Measurements from ENCODE around the gene SDC3.

Gene SDC3

DNA sequence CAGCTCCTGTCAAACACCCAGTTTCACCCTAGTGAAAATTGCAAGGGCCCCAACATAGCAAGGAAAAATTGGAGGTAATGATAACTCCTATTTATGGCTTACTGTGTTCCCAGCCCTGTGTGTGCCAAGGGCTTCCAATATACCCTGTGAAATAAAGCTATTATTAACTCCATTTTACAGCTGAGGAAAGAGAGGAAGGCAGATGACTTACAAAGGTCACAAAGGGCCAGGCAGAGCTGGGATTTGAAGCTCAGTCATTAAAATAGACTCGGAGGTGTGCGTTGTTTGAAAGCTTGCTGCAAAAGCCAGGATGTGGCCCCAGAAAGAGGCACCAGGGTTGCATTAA lies 20.2 kb upstream of the SDC3 start:
- no peak for DNase-seq (ENCODE audit: extremely low read depth, low read depth)
- TF ChIP-seq, protein P1, sequence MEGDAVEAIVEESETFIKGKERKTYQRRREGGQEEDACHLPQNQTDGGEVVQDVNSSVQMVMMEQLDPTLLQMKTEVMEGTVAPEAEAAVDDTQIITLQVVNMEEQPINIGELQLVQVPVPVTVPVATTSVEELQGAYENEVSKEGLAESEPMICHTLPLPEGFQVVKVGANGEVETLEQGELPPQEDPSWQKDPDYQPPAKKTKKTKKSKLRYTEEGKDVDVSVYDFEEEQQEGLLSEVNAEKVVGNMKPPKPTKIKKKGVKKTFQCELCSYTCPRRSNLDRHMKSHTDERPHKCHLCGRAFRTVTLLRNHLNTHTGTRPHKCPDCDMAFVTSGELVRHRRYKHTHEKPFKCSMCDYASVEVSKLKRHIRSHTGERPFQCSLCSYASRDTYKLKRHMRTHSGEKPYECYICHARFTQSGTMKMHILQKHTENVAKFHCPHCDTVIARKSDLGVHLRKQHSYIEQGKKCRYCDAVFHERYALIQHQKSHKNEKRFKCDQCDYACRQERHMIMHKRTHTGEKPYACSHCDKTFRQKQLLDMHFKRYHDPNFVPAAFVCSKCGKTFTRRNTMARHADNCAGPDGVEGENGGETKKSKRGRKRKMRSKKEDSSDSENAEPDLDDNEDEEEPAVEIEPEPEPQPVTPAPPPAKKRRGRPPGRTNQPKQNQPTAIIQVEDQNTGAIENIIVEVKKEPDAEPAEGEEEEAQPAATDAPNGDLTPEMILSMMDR (IDR thresholded peaks at IDR 0.05; ENCODE audit: low read depth, low read length, missing control alignments), result no peak
- H3K4me3 ChIP-seq (replicated peaks; ENCODE audit: low read depth, low read length), result no peak overlapping the region

DNA sequence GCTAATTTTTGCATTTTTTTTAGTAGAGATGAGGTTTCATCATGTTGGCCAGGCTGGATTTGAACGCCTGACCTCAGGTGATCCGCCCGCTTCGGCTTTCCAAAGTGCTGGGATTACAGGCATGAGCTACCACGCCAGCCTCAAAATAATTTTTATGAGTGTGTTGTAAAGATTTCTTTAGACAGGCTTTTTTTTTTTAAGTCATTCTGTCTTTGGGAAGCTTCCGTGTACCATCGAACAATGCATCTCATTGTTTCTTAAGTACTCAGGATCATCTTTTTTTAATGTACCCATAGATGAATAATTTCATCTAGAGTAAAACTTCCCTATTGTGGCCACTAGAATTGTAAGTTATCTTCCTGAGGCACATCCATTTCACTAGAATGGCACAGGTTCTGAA lies 19.6 kb upstream of the SDC3 start:
- H3K4me3 ChIP-seq (replicated peaks; ENCODE audit: low read depth, low read length), result no peak overlapping the region
- TF ChIP-seq, protein P1 (IDR thresholded peaks at IDR 0.05; ENCODE audit: low read depth, low read length, missing control alignments), result no peak
- DNase-seq (ENCODE audit: extremely low read depth, low read depth), result no peak

DNA sequence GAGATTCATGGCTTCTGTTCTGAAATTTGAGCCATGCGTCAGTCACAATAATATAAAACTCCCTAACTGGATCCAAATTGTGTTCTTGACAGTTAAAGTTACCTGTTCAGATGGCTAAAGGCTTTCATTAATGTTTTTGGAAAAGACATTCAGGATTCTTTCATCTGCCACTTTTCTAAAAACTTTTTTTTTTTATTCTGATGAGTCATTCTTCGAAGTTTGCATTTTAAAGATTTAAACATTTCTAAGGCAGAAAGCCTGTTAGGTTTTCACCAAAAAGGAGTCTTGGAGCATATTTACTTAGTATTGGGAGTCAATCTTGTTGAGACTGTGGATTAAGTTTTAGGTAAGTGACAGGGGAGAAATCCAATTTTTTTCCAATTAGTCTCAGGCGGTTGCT lies 18.9 kb upstream of the SDC3 start:
- TF ChIP-seq, protein P1 (IDR thresholded peaks at IDR 0.05; ENCODE audit: low read depth, low read length, missing control alignments), result no peak
- H3K4me3 ChIP-seq (replicated peaks; ENCODE audit: low read depth, low read length), result no peak overlapping the region
- no peak for DNase-seq (ENCODE audit: extremely low read depth, low read depth)

DNA sequence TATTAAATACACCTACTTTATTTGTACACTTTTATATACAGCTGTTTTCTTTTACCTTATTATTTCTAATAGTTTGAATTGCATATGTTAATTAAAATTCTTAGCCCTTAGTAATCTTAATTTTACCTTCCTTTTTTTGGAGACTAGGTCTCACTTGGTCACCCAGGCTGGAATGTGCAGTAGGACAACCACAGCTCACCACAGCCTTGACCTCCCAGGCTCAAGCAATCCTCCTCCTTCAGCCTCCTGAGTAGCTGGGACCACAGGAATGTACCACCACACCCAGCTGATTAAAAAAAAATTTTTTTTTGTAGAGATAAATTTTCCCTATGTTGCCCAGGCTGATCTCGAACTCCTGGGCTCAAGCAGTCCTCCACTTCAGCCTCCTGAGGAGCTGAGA lies 15.0 kb upstream of the SDC3 start:
- TF ChIP-seq, protein P1 (IDR thresholded peaks at IDR 0.05; ENCODE audit: low read depth, low read length, missing control alignments), result no peak
- no peak overlapping the region for H3K4me3 ChIP-seq (replicated peaks; ENCODE audit: low read depth, low read length)
- DNase-seq (ENCODE audit: extremely low read depth, low read depth), result no peak

DNA sequence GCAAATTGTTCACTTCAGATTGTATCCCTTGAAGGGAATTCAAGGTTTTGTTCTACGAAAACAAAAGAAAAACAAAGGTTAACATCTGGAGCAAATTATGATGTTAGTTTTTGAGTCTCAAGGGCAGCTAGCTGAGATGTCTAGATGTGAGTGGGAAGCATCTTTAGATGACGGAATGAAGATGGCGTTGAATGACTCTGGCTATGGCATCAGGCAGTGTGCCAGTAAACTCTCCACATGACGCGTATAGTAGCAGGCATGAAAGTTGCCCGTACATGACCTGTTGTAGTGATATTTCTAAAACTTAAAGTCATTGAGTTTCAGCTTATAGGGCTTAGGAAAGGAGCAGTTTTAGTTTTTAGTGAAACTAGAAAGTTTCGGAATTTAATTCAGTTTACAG lies 12.3 kb upstream of the SDC3 start:
- DNase-seq (ENCODE audit: extremely low read depth, low read depth), result no peak
- TF ChIP-seq, protein P1 (IDR thresholded peaks at IDR 0.05; ENCODE audit: low read depth, low read length, missing control alignments), result no peak
- H3K4me3 ChIP-seq (replicated peaks; ENCODE audit: low read depth, low read length), result no peak overlapping the region

DNA sequence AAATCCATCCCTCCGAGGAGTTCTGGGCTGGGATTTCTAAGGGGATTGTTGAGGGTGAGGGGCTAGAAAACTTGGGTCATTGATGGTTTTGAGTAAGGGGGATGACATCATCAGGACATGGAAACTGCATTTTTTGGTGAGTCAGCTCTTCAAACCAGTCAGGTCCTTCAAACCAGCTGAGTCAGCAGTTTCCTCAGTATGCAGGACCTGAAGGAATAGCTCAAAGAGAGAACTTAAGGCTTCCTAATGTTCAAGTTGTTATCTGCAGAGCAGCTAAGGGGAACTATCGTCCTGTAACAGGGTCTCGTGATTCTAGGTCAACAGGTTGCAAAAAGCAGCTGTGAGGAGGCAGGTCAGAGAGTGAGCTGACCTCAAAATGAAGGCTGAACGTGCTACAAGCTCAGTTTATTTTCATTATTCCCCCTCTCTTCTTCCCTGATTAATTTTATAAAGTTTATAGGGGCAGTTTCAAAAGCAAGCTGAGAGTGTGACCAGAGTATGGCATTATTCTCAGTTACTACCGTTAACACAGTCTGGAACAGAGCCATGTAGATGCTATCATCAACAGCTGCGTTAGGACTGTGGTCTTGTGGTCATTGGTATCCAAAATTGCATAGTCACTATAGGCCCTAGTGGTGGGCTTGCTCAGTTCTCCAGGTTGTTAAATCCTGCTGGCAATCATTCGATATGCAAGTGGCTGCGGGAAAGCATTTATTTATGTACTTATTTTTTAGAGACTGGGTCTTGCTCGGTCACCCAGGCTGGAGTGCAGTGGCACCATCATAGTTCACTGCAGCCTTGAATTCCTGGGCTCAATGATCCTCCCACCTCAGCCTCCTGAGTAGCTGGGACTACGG lies 10.7 kb upstream of the SDC3 start:
- peak; percentile 46 for DNase-seq (ENCODE audit: extremely low read depth, low read depth)
- no peak overlapping the region for H3K4me3 ChIP-seq (replicated peaks; ENCODE audit: low read depth, low read length)
- TF ChIP-seq, protein P1 (IDR thresholded peaks at IDR 0.05; ENCODE audit: low read depth, low read length, missing control alignments), result no peak

DNA sequence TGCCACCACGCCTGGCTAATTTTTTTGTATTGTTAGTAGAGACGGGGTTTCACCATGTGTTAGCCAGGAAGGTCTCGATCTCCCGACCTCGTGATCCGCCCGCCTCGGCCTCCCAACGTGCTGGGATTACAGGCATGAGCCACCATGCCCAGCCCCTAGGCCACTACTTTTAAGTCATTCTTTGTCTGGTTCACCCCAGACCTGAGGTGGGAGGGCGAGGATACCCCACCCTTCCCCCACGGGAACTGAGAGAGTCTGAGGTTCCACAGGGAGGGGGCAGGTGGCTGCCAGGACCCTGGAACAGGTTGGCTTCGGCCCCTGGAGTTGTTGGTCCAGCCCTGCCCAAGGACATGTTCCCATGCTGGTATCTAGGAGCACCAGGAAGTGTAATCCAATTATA lies 7.7 kb upstream of the SDC3 start:
- no peak for DNase-seq (ENCODE audit: extremely low read depth, low read depth)
- H3K4me3 ChIP-seq (replicated peaks; ENCODE audit: low read depth, low read length), result no peak overlapping the region
- TF ChIP-seq, protein P1 (IDR thresholded peaks at IDR 0.05; ENCODE audit: low read depth, low read length, missing control alignments), result no peak
